NCI-H2029 (cell line): ENCODE results near the gene C12orf57.

Experiments used
- DNase-seq: peaks from one replicate; lab custom pipeline; 2025; lab: John Stamatoyannopoulos, UW

The C12orf57 gene

GRCh38 chr12:6964605-6965025, 20.8 kb downstream of the C12orf57 start:
- DNase-seq, result no peak

- DNase-seq, result peak; percentile 80
Measured at GRCh38 chr12:6965026-6965661, 21.3 kb downstream of the C12orf57 start.

- no peak for DNase-seq
Measured at GRCh38 chr12:6965714-6966113, 21.9 kb downstream of the C12orf57 start.

- no peak for DNase-seq
Measured at GRCh38 chr12:6966351-6966750, 22.5 kb downstream of the C12orf57 start.

DNA sequence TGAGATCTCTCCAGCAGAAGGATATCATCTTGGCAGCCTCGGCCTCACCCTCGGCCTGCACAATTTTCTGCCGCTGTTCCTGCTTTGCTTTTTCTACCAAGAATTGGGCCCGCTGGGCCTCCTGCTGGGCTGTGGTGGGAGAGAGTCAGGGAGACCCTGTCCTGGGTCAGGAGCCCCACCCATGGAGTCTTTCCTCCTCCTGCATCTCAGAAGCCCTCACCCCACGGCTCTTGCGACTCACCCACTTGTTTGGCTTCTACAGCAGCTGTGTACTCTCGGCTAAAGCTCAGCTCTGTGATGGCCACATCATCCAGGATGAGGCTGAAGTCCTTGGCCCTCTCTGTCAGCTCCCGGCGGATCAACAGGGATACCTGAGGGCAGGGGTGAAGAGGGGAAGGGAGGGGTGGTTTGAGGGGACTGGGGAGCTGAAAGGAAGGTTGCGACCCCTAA, 23.9 kb downstream of the C12orf57 start:
- DNase-seq, result no peak

- no peak for DNase-seq
Measured at GRCh38 chr12:6968426-6968825, 24.6 kb downstream of the C12orf57 start.

DNA sequence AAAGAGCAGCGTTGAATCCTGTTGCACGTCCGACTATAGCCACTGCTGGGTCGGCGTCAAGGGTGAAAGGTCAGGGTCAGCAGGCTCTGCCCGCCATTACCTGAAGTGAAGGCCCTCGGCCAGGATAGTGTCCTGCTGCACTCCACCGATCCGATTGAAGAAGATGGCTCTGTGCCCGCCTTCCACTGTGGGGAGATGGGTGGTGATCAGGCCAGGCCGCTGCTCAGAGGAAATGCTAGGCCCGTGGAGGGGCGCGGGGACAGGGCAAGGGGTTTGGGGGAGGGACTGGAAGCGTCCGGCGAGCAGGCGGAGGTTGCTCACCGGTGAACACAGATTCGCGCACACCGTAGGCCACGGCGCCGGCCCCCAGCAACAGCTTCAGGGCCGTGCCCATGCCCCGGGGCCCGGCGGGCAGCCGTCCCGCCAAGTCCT, 26.3 kb downstream of the C12orf57 start:
- DNase-seq, result no peak

DNA sequence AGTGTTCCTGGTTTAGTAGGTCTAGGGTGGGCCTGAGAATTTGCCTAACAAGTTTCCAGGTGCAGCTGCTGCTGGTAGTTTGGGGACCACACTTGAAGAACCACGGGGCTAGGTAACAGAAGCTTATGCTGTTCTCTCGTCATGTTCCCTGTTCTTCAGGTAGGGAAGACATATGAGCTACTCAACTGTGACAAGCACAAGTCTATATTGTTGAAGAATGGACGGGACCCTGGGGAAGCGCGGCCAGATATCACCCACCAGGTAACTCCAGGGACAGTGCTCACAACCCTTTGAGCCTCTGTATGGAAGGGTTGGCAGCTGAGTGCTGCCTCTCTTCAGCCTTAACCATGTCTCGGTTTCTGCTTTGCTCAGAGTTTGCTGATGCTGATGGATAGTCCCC, 30.4 kb downstream of the C12orf57 start:
- no peak for DNase-seq

DNA sequence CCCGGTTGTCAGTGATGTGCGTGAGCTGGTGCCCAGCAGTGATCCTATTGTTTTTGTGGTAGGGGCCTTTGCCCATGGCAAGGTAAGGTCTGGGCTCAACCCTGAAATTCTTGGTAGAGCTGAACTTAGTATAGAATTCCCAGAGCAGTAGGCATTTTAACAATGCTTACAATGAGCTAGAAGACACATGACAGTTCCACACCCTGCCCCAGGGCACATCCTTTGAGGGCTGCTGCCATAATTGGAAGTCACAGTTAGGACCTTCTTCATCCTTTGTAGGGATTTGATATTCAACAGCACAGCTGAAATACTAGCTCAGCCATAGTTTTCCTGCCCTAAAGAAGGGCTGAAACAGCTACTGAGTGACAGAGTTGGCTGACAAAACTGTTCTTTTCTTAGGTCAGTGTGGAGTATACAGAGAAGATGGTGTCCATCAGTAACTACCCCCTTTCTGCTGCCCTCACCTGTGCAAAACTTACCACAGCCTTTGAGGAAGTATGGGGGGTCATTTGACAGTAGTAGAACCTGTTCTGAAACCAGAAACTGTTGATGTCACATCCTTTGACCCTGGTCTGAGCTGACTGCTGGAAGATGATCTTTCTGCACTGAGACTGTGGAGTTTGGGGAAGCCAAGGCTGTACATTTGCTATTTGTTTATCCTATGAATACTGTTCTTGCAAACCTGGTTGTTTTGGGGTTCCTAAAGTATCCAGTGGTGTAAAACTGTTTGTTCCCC, 31.6 kb downstream of the C12orf57 start:
- DNase-seq, result no peak

GRCh38 chr12:6977653-6978052, 33.8 kb downstream of the C12orf57 start:
- no peak for DNase-seq

GRCh38 chr12:6978188-6978587, 34.4 kb downstream of the C12orf57 start:
- DNase-seq, result no peak

- DNase-seq, result no peak
Measured at GRCh38 chr12:6978611-6979011, 34.8 kb downstream of the C12orf57 start.

DNA sequence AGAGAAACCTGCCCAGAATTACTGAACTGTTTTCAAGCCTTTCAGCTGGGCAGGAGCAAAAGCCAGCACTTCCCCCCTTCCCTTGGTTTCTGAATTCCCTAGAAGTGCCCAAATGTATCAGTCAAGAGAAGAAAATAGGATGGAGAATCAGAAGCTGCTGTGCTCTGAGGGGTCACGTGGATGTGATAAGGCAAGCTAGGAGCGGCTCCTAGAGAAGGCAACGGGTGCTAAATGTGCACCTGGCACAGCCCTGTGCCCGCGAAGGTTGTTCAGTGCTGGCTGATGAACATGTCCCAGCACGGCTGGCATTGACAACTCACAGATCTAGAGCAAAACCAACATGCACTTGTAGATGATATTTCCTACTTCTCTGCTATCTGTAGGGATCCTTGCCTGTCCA, 35.2 kb downstream of the C12orf57 start:
- no peak for DNase-seq

- no peak for DNase-seq
Measured at GRCh38 chr12:6979453-6979852, 35.6 kb downstream of the C12orf57 start.

- no peak for DNase-seq
Measured at GRCh38 chr12:6980075-6980474, 36.3 kb downstream of the C12orf57 start.

GRCh38 chr12:6980740-6981139, 36.9 kb downstream of the C12orf57 start:
- DNase-seq, result no peak

DNA sequence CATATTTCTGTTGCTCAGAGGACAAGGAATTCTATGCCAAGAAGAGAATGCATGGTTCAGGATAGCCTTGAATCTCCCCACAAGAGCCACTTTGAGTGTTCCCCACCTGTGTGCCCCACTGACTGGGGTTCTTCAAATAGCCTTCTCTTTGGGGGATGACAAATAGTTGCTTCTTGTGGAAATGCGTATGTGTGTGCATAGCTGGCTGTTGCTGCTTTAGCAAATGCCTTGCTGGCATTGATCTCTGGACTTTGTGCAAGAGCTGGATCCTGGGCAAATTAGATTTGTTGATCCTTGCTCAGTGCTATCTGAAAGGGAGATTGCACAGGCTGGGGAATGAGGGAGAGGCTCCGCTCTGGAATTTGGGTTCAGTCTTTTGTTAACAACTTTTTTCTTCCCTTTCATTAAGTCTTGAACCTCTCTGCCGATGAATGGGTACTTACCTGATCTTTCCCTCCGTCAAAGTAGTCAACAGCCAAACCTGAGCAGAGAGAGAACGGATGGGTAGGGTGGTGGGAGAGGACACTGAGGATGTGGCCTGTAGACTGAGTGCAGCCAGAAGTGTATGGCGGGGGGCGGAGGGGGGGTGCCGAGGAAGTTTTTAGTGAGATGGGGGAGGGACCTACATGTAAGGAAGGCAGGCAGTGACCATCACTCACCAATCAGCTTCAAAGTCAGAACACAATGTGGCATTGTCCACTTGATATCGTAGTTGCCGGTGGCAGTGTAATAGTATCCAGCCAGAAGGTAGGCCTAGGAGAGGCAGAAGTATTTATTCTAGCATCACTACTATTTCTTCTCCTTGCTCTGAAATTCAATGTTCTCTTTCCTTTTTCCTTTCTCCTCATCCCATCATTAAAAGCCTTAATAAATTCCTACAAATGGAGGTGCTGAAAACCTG, 37.6 kb downstream of the C12orf57 start:
- no peak for DNase-seq

- DNase-seq, result no peak
Measured at GRCh38 chr12:6982532-6982931, 38.7 kb downstream of the C12orf57 start.

DNA sequence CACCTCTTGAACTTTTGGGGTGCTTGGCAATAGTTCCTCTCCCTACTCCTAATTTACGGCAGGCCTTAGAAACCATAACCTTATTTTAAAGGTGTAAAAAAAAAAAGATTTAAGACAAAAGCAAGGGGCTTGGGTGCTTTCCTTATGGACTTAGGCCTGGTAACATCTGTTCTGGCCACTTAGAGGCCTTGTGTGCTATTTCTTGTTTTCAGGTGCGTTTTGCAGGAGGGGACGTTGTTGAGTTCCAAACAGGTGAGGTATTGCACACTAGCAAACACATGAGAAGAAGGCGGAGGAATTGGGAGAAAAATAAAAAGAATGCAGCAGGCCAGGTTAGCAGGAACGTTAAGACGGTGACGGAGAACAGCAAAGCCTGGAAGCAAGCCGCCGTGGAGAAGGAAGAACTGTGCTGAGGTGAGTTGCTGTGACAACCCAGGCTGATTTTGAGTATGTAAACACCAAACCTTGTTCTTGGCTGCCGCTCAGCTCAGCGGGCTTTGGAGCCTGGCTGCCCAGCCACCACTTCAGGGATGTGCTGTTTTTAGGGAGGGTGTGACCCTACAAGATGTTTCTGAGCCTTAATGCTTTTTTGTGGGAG, 44.2 kb downstream of the C12orf57 start:
- DNase-seq, result peak; percentile 78
